Liver (tissue), 2 donors: ENCODE data around the gene SLC7A6OS.

Experiments used
- MAX ChIP-seq: IDR thresholded peaks from 2 replicates; pipeline ENCODE4 v1.6.1; 2016; ENCODE audit warnings: antibody characterized with exemption
- TF ChIP-seq, protein P1 (sequence below): fragments of 150-350 bp; IDR thresholded peaks from 2 replicates; pipeline ENCODE4 v1.5.1; 2017; ENCODE audit warnings: improper control_type of control experiment, low read depth, low read length; ENCODE audit not compliant: missing input control
- donor health status: healthy.

GRCh38 chr16:68296291-68296690, 14.5 kb downstream of the SLC7A6OS start:
- TF ChIP-seq, protein P1, sequence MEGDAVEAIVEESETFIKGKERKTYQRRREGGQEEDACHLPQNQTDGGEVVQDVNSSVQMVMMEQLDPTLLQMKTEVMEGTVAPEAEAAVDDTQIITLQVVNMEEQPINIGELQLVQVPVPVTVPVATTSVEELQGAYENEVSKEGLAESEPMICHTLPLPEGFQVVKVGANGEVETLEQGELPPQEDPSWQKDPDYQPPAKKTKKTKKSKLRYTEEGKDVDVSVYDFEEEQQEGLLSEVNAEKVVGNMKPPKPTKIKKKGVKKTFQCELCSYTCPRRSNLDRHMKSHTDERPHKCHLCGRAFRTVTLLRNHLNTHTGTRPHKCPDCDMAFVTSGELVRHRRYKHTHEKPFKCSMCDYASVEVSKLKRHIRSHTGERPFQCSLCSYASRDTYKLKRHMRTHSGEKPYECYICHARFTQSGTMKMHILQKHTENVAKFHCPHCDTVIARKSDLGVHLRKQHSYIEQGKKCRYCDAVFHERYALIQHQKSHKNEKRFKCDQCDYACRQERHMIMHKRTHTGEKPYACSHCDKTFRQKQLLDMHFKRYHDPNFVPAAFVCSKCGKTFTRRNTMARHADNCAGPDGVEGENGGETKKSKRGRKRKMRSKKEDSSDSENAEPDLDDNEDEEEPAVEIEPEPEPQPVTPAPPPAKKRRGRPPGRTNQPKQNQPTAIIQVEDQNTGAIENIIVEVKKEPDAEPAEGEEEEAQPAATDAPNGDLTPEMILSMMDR, result no peak
- TF ChIP-seq MAX, result no peak
